K562 treated with DMSO at 1 percent for 48 hours (cell line): ENCODE results near the gene DLGAP3. TPM values are rescaled to one million over a fixed set of nuclear protein-coding genes. Genes with fewer than 3 reads are reported as not detected.

ENCODE experiments used
- total RNA-seq: library from RNA; unstranded; fragments of 300-600 nt; gene quantifications from 2 replicates; pipeline ENCODE4 v1.2.3, GENCODE V29; 2022; ENCODE audit warnings: low replicate concordance; ENCODE audit errors: extremely low read depth

DLGAP3 gene
- total RNA-seq = not detected in 2 replicates

GRCh38 chr1:34929497-34929852, at the start of gene DLGAP3:
Gene DLGAP3, minus strand, starts transcription at chr1:34929650. Its CDS starts 24,267 bp downstream, at chr1:34905383.

GRCh38 chr1:34859446-34860200, 69.8 kb downstream of the DLGAP3 start, which contains the start of gene SMIM12:
Gene SMIM12, minus strand, starts transcription at chr1:34859749. Its CDS starts 3,772 bp downstream, at chr1:34855977.

Other genes starting within 250 kb of the DLGAP3 start
- gene GJB5, start 174.6 kb downstream of the DLGAP3 start, total RNA-seq = not detected in 2 replicates
- not detected in 2 replicates for gene GJB4, start 169.9 kb downstream of the DLGAP3 start, total RNA-seq
- not detected in 2 replicates for gene GJB3, start 148.4 kb downstream of the DLGAP3 start, total RNA-seq
- not detected in 2 replicates for gene GJA4, start 136.7 kb downstream of the DLGAP3 start, total RNA-seq
- not detected in 2 replicates for gene SMIM12, start 69.9 kb downstream of the DLGAP3 start, total RNA-seq
- gene TMEM35B, start 55.7 kb upstream of the DLGAP3 start, total RNA-seq = not detected in 2 replicates
- gene ZMYM6, start 102.3 kb upstream of the DLGAP3 start, total RNA-seq = not detected in 2 replicates
- gene ZMYM1, start 149.7 kb upstream of the DLGAP3 start, total RNA-seq = not detected in 2 replicates